Prostate gland (tissue), 2 donors: Measurements from ENCODE around the gene NEDD8.

Experiments
- POLR2A ChIP-seq: fragments of 450-650 bp; IDR thresholded peaks from one replicate; pipeline ENCODE4 v1.6.1; 2016; ENCODE audit warnings: antibody characterized with exemption, mild to moderate bottlenecking
- POLR2AphosphoS5 ChIP-seq: sonication (generic); formaldehyde crosslinking; IDR thresholded peaks from one replicate; pipeline ENCODE4 v1.6.1; 2017; ENCODE audit warnings: antibody characterized with exemption
- TF ChIP-seq, protein P1 (sequence below), 4 experiments: fragments of 200-600 bp in 2 of 4; fragments of 450-650 bp in 2 of 4; sonication (generic) in 2 of 4; IDR thresholded peaks; 1 replicate in 3 of 4; 2 replicates in 1 of 4; pipeline ENCODE4 v1.5.1; 2016 to 2019; ENCODE audit warnings: antibody characterized with exemption in 4 of 4, mild to moderate bottlenecking in 2 of 4, moderate library complexity in 2 of 4

DNA sequence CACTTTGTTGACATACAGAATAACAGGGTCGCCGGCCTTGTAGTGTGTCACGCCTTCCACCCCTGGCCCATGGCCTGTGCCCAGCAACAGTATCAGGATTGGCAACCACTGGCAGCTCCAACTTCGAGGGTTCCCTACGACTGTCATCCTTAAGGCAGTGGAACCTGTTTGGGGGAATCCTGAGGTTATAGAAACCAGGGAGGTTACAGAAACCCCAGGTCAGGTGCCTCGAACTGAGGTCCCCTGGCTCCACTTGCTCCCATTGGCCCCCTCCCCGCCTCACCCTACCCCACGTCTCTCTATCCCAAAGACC lies 37.3 kb downstream of the NEDD8 start:
- no peak for TF ChIP-seq POLR2AphosphoS5
- TF ChIP-seq, protein P1, sequence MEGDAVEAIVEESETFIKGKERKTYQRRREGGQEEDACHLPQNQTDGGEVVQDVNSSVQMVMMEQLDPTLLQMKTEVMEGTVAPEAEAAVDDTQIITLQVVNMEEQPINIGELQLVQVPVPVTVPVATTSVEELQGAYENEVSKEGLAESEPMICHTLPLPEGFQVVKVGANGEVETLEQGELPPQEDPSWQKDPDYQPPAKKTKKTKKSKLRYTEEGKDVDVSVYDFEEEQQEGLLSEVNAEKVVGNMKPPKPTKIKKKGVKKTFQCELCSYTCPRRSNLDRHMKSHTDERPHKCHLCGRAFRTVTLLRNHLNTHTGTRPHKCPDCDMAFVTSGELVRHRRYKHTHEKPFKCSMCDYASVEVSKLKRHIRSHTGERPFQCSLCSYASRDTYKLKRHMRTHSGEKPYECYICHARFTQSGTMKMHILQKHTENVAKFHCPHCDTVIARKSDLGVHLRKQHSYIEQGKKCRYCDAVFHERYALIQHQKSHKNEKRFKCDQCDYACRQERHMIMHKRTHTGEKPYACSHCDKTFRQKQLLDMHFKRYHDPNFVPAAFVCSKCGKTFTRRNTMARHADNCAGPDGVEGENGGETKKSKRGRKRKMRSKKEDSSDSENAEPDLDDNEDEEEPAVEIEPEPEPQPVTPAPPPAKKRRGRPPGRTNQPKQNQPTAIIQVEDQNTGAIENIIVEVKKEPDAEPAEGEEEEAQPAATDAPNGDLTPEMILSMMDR (IDR thresholded peaks at IDR 0.05): no peak
- no peak for TF ChIP-seq POLR2A
